ENCODE measurements around the gene SEZ6L.
A peak's percentile ranks its signal among the peaks of the same experiment; 100 is the strongest.

SEZ6L gene

DNA sequence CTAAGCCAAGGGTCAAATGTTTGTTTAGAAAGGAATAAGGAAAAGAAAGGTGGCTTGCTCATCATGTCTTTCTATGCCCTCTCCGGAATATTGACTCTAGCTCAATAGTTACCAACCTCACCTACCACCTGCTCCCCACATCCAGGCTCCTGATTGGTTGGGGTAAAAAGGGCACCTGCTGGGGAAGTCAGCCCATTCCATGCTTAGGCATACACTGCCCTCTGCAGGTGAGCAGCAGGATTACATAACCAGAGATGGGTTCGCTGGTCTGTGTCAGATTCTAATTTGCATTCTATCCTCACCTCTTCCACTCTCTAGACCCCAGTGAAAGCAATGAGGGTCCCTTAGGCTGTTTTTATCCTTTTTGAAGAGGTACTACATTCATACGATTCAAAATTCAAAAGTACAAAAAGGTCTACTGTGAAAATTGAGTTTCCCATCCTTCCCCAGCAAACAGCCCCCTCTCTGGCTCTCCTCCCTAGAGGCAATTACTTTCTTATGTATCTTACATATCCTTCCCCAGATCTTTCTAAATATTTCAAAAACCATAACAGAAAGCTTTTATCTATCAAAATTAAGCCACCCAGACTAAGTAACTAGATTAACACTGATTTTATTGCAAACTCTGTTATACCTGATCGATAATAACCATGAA is 161.8 kb downstream of the SEZ6L start:
- no peak for TF ChIP-seq YY1 (IDR thresholded peaks at IDR 0.05; ENCODE audit: insufficient read depth, insufficient read length)
- no peak for TF ChIP-seq ZNF274 (IDR thresholded peaks at IDR 0.05; ENCODE audit: low read depth, low read length)
- no peak for TF ChIP-seq SUZ12 (IDR thresholded peaks at IDR 0.05; ENCODE audit: extremely low read depth, insufficient read depth, insufficient read length)
- no peaks in the 10 kb centered on the region for H3K4me1 ChIP-seq (ENCODE audit: insufficient read depth, insufficient read length)

GRCh38 chr22:26333088-26333800 is 164.0 kb downstream of the SEZ6L start:
- Histone ChIP-seq H3K4me3 (ENCODE audit: insufficient read length, low read depth) (no peak overlapping the region), H3K9ac (ENCODE audit: insufficient read length, low read depth) (no peak overlapping the region), H3K36me3 (ENCODE audit: insufficient read depth, insufficient read length, low read length) (no peaks in the 10 kb centered on the region), H3K4me1 (ENCODE audit: insufficient read depth, insufficient read length) (no peaks in the 10 kb centered on the region), H3K9me3 (ENCODE audit: insufficient read depth, low read length) (no peaks in the 10 kb centered on the region), H3K27me3 (ENCODE audit: insufficient read depth, insufficient read length) (no peaks in the 10 kb centered on the region)
- no peak for TF ChIP-seq YY1 (IDR thresholded peaks at IDR 0.05; ENCODE audit: insufficient read depth, insufficient read length)
- no peak for TF ChIP-seq SUZ12 (IDR thresholded peaks at IDR 0.05; ENCODE audit: extremely low read depth, insufficient read depth, insufficient read length)
- no peak for TF ChIP-seq ZNF274 (IDR thresholded peaks at IDR 0.05; ENCODE audit: low read depth, low read length)
- no peak for DNase-seq (ENCODE audit: low read depth, low spot score)

More for the DNA sequence above, 161.8 kb downstream of the SEZ6L start:
- no peaks in the 10 kb centered on the region for H3K36me3 ChIP-seq (ENCODE audit: insufficient read depth, insufficient read length, low read length)
- H3K9me3 ChIP-seq (ENCODE audit: insufficient read depth, low read length), result no peaks in the 10 kb centered on the region
- no peak overlapping the region for H3K9ac ChIP-seq (ENCODE audit: insufficient read length, low read depth)
- no peak overlapping the region for H3K4me3 ChIP-seq (ENCODE audit: insufficient read length, low read depth)
- DNase-seq (ENCODE audit: low read depth, low spot score), result peak; percentile 57
- no peaks in the 10 kb centered on the region for H3K27me3 ChIP-seq (ENCODE audit: insufficient read depth, insufficient read length)

- Histone ChIP-seq H3K36me3 (ENCODE audit: insufficient read depth, insufficient read length, low read length) (no peaks in the 10 kb centered on the region), H3K9ac (ENCODE audit: insufficient read length, low read depth) (no peak overlapping the region), H3K27me3 (ENCODE audit: insufficient read depth, insufficient read length) (no peaks in the 10 kb centered on the region), H3K4me3 (ENCODE audit: insufficient read length, low read depth) (no peak overlapping the region), H3K4me1 (ENCODE audit: insufficient read depth, insufficient read length) (no peaks in the 10 kb centered on the region), H3K9me3 (ENCODE audit: insufficient read depth, low read length) (no peaks in the 10 kb centered on the region)
- TF ChIP-seq YY1 (IDR thresholded peaks at IDR 0.05; ENCODE audit: insufficient read depth, insufficient read length), result no peak
- TF ChIP-seq ZNF274 (IDR thresholded peaks at IDR 0.05; ENCODE audit: low read depth, low read length), result no peak
- TF ChIP-seq SUZ12 (IDR thresholded peaks at IDR 0.05; ENCODE audit: extremely low read depth, insufficient read depth, insufficient read length), result no peak
- no peak for DNase-seq (ENCODE audit: low read depth, low spot score)
Observed at GRCh38 chr22:26334232-26334631, 165.0 kb downstream of the SEZ6L start.

DNA sequence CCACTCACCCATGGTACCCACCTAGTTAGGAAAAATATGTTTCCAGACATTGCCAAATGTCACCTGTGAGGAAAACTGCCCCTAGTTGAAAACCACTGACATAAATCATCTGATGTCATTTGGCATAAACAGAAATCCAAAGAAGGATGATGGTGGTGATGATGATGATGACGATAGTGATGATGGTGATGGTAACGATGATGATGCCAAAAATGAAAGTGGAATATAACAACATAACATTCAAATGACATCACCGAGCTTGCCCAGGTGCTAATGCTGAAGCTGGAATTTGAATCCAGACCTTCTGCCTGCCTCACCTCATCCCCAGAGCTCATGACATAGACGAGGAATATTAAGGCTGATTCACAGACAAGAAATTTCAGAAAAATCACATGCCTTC is 167.5 kb downstream of the SEZ6L start:
- no peak overlapping the region for H3K9ac ChIP-seq (ENCODE audit: insufficient read length, low read depth)
- no peaks in the 10 kb centered on the region for H3K27me3 ChIP-seq (ENCODE audit: insufficient read depth, insufficient read length)
- TF ChIP-seq YY1 (IDR thresholded peaks at IDR 0.05; ENCODE audit: insufficient read depth, insufficient read length), result no peak
- no peak overlapping the region for H3K4me3 ChIP-seq (ENCODE audit: insufficient read length, low read depth)
- DNase-seq (ENCODE audit: low read depth, low spot score), result no peak
- no peaks in the 10 kb centered on the region for H3K9me3 ChIP-seq (ENCODE audit: insufficient read depth, low read length)
- no peaks in the 10 kb centered on the region for H3K4me1 ChIP-seq (ENCODE audit: insufficient read depth, insufficient read length)
- H3K36me3 ChIP-seq (ENCODE audit: insufficient read depth, insufficient read length, low read length), result no peaks in the 10 kb centered on the region

- TF ChIP-seq SUZ12 (IDR thresholded peaks at IDR 0.05; ENCODE audit: extremely low read depth, insufficient read depth, insufficient read length), result no peak
- no peak for TF ChIP-seq YY1 (IDR thresholded peaks at IDR 0.05; ENCODE audit: insufficient read depth, insufficient read length)
- TF ChIP-seq ZNF274 (IDR thresholded peaks at IDR 0.05; ENCODE audit: low read depth, low read length), result no peak
- H3K36me3 ChIP-seq (ENCODE audit: insufficient read depth, insufficient read length, low read length), result no peaks in the 10 kb centered on the region
- no peak for DNase-seq (ENCODE audit: low read depth, low spot score)
- H3K27me3 ChIP-seq (ENCODE audit: insufficient read depth, insufficient read length), result no peaks in the 10 kb centered on the region
- H3K9me3 ChIP-seq (ENCODE audit: insufficient read depth, low read length), result no peaks in the 10 kb centered on the region
- H3K4me3 ChIP-seq (ENCODE audit: insufficient read length, low read depth), result no peak overlapping the region
- H3K4me1 ChIP-seq (ENCODE audit: insufficient read depth, insufficient read length), result no peaks in the 10 kb centered on the region
- no peak overlapping the region for H3K9ac ChIP-seq (ENCODE audit: insufficient read length, low read depth)
Observed at GRCh38 chr22:26339755-26340154, 170.5 kb downstream of the SEZ6L start.

DNA sequence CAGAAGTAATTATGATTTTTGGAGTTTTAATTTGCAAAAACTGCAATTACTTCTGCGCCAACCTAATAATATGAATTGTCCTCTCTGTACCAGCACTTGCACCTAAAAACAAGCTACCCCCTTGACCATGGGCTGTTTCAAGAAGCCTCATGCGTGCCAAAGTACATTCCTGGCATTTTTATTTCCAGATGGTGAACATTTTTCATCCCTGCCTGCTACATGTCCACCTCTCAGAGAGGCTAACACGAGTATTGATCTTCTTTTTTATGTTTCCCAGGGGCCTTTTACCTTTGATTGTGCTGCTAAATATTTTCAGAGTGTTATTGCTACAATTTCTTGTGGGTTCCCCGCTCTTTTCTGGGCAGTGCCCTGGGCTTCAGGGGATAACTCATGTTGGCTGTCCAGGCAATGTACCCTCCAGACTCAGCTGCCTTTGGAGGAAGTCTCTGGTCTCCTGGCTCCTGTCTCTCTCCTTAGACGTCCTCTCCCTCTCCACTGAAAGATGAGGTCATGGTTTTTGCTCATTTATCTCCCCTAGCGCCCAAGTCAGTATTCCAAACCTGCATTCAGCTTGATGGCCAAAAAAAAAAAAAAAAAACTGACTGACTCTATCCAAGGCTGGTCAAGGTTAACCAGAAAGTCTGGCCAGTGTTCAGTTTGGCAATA is 173.6 kb downstream of the SEZ6L start:
- Histone ChIP-seq H3K9me3 (ENCODE audit: insufficient read depth, low read length) (no peaks in the 10 kb centered on the region), H3K4me1 (ENCODE audit: insufficient read depth, insufficient read length) (no peaks in the 10 kb centered on the region), H3K4me3 (ENCODE audit: insufficient read length, low read depth) (no peak overlapping the region), H3K9ac (ENCODE audit: insufficient read length, low read depth) (no peak overlapping the region), H3K36me3 (ENCODE audit: insufficient read depth, insufficient read length, low read length) (no peaks in the 10 kb centered on the region), H3K27me3 (ENCODE audit: insufficient read depth, insufficient read length) (no peaks in the 10 kb centered on the region)
- DNase-seq (ENCODE audit: low read depth, low spot score), result no peak
- TF ChIP-seq SUZ12 (IDR thresholded peaks at IDR 0.05; ENCODE audit: extremely low read depth, insufficient read depth, insufficient read length) (no peak), YY1 (IDR thresholded peaks at IDR 0.05; ENCODE audit: insufficient read depth, insufficient read length) (no peak), ZNF274 (IDR thresholded peaks at IDR 0.05; ENCODE audit: low read depth, low read length) (no peak)

GRCh38 chr22:26345496-26345895 is 176.2 kb downstream of the SEZ6L start:
- TF ChIP-seq SUZ12 (IDR thresholded peaks at IDR 0.05; ENCODE audit: extremely low read depth, insufficient read depth, insufficient read length), result no peak
- TF ChIP-seq YY1 (IDR thresholded peaks at IDR 0.05; ENCODE audit: insufficient read depth, insufficient read length), result no peak
- Histone ChIP-seq H3K9me3 (ENCODE audit: insufficient read depth, low read length) (no peaks in the 10 kb centered on the region), H3K27me3 (ENCODE audit: insufficient read depth, insufficient read length) (no peaks in the 10 kb centered on the region), H3K36me3 (ENCODE audit: insufficient read depth, insufficient read length, low read length) (no peaks in the 10 kb centered on the region), H3K4me3 (ENCODE audit: insufficient read length, low read depth) (no peak overlapping the region), H3K4me1 (ENCODE audit: insufficient read depth, insufficient read length) (no peaks in the 10 kb centered on the region), H3K9ac (ENCODE audit: insufficient read length, low read depth) (no peak overlapping the region)
- no peak for DNase-seq (ENCODE audit: low read depth, low spot score)
